Adrenal gland (tissue), 12 donors: Measurements from ENCODE around the gene INCENP. TPM values are rescaled to one million over a fixed set of nuclear protein-coding genes. Genes with fewer than 3 reads are reported as not detected.

Experiments used
- DNase-seq, 7 donors: peaks; one replicate each; pipeline ENCODE4 v3.0.0-alpha.2; 2019 to 2020
- H3K27ac ChIP-seq, 5 donors: fragments of 200-600 bp; sonication (generic) in 4 of 5; 1 replicate in 3 of 5; 2 replicates in 2 of 5; pipeline versions ENCODE4 v1.5.1 to v1.8.0; 2016 to 2020; ENCODE audit warnings: mild to moderate bottlenecking in 1 of 5
- H3K27me3 ChIP-seq: fragments of 200-600 bp; 2 replicates; pipeline ENCODE4 v1.8.0; 2021
- H3K36me3 ChIP-seq, 2 donors: fragments of 200-600 bp; replicated peaks in 1 of 2; 1 replicate in 1 of 2; 2 replicates in 1 of 2; pipeline versions ENCODE4 v1.5.1 to v1.8.0; 2018 to 2022
- H3K4me1 ChIP-seq, 2 donors: fragments of 200-600 bp; replicated peaks in 1 of 2; 1 replicate in 1 of 2; 2 replicates in 1 of 2; pipeline versions ENCODE4 v1.5.1 to v1.8.0; 2018 to 2021
- H3K4me3 ChIP-seq, 4 donors: fragments of 200-600 bp; sonication (generic) in 3 of 4; one replicate each; pipeline ENCODE4 v1.5.1; 2016 to 2018
- H3K9me3 ChIP-seq, 3 donors: fragments of 200-600 bp; sonication (generic) in 1 of 3; replicated peaks in 1 of 3; 1 replicate in 2 of 3; 2 replicates in 1 of 3; pipeline versions ENCODE4 v1.5.1 to v1.8.0; 2016 to 2021
- CTCF ChIP-seq, 6 experiments: fragments of 450-650 bp in 4 of 6; fragments of 200-600 bp in 2 of 6; sonication (generic) in 1 of 6; IDR thresholded peaks; 1 replicate in 5 of 6; 2 replicates in 1 of 6; pipeline versions ENCODE4 v1.5.1 to v1.8.0; 2016 to 2021; ENCODE audit warnings: antibody characterized with exemption in 6 of 6, mild to moderate bottlenecking in 2 of 6, moderate library complexity in 1 of 6
- POLR2A ChIP-seq, 2 donors: fragments of 450-650 bp; IDR thresholded peaks; one replicate each; pipeline ENCODE4 v1.6.1; 2017; ENCODE audit warnings: antibody characterized with exemption in 2 of 2, mild to moderate bottlenecking in 2 of 2, moderate library complexity in 1 of 2
- WGBS, 4 donors: extraction: QIAGEN DNeasy Blood & Tissue Kit in 2 of 4; methylation state at CpG; one replicate each; pipeline versions ENCODE4 v1.1.5 to v1.1.7; 2013 to 2017; 5-methylcytosine and 5-hydroxymethylcytosine counted together
- intact Hi-C, 2 donors: fragments of 100-400 bp; cut with DNase I; formaldehyde crosslinking; loops; one replicate each; pipeline versions ENCODE4 v1.14.1 to v1.15.0; 2022 to 2023
- polyA plus RNA-seq, 3 donors: library from polyadenylated mRNA; stranded (reverse); fragments of 200-250 nt in 2 of 3; fragments of 350-450 nt in 1 of 3; fragmentation: Illumina TruSeq in 1 of 3; extraction: RNeasy Lipid Tissue Mini Kit (QIAGEN cat#74804) in 1 of 3; gene quantifications; one replicate each; pipeline ENCODE4 v1.2.3, GENCODE V29; 2013 to 2014
- total RNA-seq, 9 donors: library from RNA; depleted of rRNA in 4 of 9; stranded (reverse); fragments of >200 nt in 4 of 9; fragments of 120-200 nt in 1 of 9; fragmentation: NEBNext Ultra II Directional in 1 of 9; extraction: Animal tissue kit (Norgen Biotek cat#: 25700) in 1 of 9; gene quantifications; one replicate each; pipeline versions ENCODE4 v1.1.0 to v1.2.4, GENCODE V29; 2013 to 2023
- donor health status: healthy with polysubstance abuse.
- donor health status: Bipolar disorder and iron deficiency.
- donor health status: DM: yes; HTN: yes; CAD: no.
- donor health status: DM: no; HTN: no; CAD: no.
- donor health status: DM: no; HTN: no; CAD: no.
- donor health status: DM: yes; HTN: yes; CAD: no.

Gene INCENP
- total and polyA plus RNA-seq, 12 donors: 1.4 to 23.2 (median 13.8) TPM

DNA sequence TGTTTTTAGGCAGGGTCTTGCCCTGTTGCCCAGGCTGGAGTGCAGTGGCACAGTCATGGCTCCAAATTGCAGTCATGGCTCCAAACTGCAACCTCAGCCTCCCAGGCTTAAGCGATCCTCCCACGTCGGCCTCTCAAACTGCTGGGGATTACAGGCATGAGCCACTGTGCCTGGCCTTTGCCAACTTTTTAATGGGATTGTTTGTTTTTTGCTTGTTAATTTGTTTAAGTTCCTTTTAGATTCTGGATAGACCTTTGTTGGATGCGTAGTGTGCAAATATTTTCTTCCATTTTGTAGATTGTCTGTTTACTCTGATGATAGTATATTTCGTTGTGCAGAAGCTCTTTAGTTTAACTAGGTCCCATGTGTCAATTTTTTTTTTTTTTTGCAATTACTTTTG is 56.2 kb downstream of the INCENP start:
- intact Hi-C loops: loop anchor here in 1 of 2 donors (10.0 kb wide), 1 partner anchor 135 kb away; no protein-coding TSS in a partner anchor

GRCh38 chr11:62181097-62181496 is 57.3 kb downstream of the INCENP start:
- 71 to 89% (median 76%) methylated on average over 2 of the region's 2 CpGs for WGBS, 4 donors
- TF ChIP-seq POLR2A (IDR thresholded peaks at IDR 0.05) (no peak), CTCF (IDR thresholded peaks at IDR 0.05) (no peak)
- no peaks in the 10 kb centered on the region for H3K27me3 ChIP-seq
- intact Hi-C loops: no loop called here
- no peak overlapping the region for H3K27ac ChIP-seq
- H3K36me3 ChIP-seq: no peaks in the 10 kb centered on the region
- no peaks in the 10 kb centered on the region for H3K9me3 ChIP-seq
- no peak for DNase-seq
- H3K4me3 ChIP-seq: no peak overlapping the region
- H3K4me1 ChIP-seq: no peaks in the 10 kb centered on the region

More for the DNA sequence above, 56.2 kb downstream of the INCENP start:
- Histone ChIP-seq H3K27ac (no peak overlapping the region), H3K4me1 (no peaks in the 10 kb centered on the region), H3K9me3 (no peaks in the 10 kb centered on the region), H3K4me3 (no peak overlapping the region), H3K36me3 (no peaks in the 10 kb centered on the region), H3K27me3 (no peaks in the 10 kb centered on the region)
- no peak for TF ChIP-seq POLR2A (IDR thresholded peaks at IDR 0.05)
- TF ChIP-seq CTCF (IDR thresholded peaks at IDR 0.05): no peak
- DNase-seq: no peak
- 84 to 89% (median 87%) methylated on average over 5 of the region's 5 CpGs for WGBS, 4 donors

DNA sequence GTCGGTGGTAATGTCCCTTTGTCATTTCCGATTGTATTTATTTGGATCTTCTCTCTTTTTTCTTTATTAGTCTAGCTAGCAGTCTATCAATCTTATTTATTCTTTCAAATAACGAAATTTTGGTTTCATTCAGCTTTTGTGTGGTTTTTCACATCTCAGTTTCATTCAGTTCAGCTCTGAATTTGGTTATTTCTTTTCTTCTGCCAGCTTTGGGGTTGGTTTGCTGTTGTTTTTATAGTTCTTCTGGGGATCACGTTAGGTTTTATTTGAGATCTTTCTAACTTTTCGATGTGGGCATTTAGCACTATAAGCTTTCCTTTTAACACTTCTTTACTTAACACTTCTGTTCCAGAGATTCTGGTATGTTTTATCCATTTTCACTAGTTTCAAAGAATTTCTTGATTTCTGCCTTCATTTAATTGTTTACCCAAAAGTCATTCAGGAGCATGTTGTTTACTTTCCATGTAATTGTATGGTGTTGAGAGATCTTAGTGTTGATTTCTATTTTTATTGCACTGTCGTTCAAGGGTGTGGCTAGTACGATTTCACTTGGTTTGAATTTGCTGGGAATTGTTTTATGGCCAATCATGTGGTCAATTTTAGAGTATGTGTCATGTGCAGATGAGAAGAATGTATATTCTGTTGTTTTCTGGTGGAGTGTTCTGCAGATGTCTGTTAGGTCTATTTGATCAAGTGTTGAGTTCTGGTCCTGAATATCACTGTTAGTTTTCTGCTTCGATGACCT is 58.5 kb downstream of the INCENP start:
- no peak for DNase-seq
- Histone ChIP-seq H3K27ac (no peak overlapping the region), H3K9me3 (no peaks in the 10 kb centered on the region), H3K4me1 (no peaks in the 10 kb centered on the region), H3K36me3 (no peaks in the 10 kb centered on the region), H3K27me3 (no peaks in the 10 kb centered on the region), H3K4me3 (no peak overlapping the region)
- WGBS, 4 donors: 63 to 73% (median 67%) methylated on average over 8 of the region's 8 CpGs
- intact Hi-C loops: no loop called here
- no peak for TF ChIP-seq POLR2A (IDR thresholded peaks at IDR 0.05)
- no peak for TF ChIP-seq CTCF (IDR thresholded peaks at IDR 0.05)

GRCh38 chr11:62186195-62186594 is 62.4 kb downstream of the INCENP start:
- no peaks in the 10 kb centered on the region for H3K27me3 ChIP-seq
- DNase-seq: no peak
- H3K4me3 ChIP-seq: no peak overlapping the region
- TF ChIP-seq CTCF (IDR thresholded peaks at IDR 0.05) (no peak), POLR2A (IDR thresholded peaks at IDR 0.05) (no peak)
- 36 to 85% (median 83%) methylated on average over 2 of the region's 2 CpGs; no CpG with 5 or more reads in 1 of the 4 donors for WGBS, 4 donors
- H3K27ac ChIP-seq: no peak overlapping the region
- H3K4me1 ChIP-seq: no peaks in the 10 kb centered on the region
- H3K36me3 ChIP-seq: no peaks in the 10 kb centered on the region
- H3K9me3 ChIP-seq: no peaks in the 10 kb centered on the region
- intact Hi-C loops: no loop called here
